HEK293 (cell line): ENCODE measurements around the gene ZNF593OS.

Experiments
- KLF1 ChIP-seq: fragments of 450-650 bp; formaldehyde crosslinking; IDR thresholded peaks from 2 replicates; pipeline ENCODE4 v1.5.1; 2016; ENCODE audit warnings: missing biosample characterization, missing genetic modification characterization
- SALL2 ChIP-seq: fragments of 450-650 bp; formaldehyde crosslinking; IDR thresholded peaks from 2 replicates; pipeline ENCODE4 v1.5.0; 2017; ENCODE audit warnings: missing biosample characterization, mild to moderate bottlenecking, missing genetic modification characterization, borderline replicate concordance
- YY1 ChIP-seq: fragments of 450-650 bp; formaldehyde crosslinking; IDR thresholded peaks from 2 replicates; pipeline ENCODE4 v1.5.1; 2018; ENCODE audit warnings: missing biosample characterization, missing genetic modification characterization
- ZNF202 ChIP-seq: fragments of 450-650 bp; formaldehyde crosslinking; IDR thresholded peaks from 2 replicates; pipeline ENCODE4 v1.5.1; 2016; ENCODE audit warnings: missing biosample characterization, missing genetic modification characterization, borderline replicate concordance
- ZNF280D ChIP-seq: fragments of 450-650 bp; formaldehyde crosslinking; IDR thresholded peaks from 2 replicates; pipeline ENCODE4 v1.5.1; 2016; ENCODE audit warnings: missing biosample characterization, missing genetic modification characterization
- ZNF837 ChIP-seq: fragments of 450-650 bp; formaldehyde crosslinking; IDR thresholded peaks from 2 replicates; pipeline ENCODE4 v1.5.1; 2016; ENCODE audit warnings: missing biosample characterization, missing genetic modification characterization
- TF ChIP-seq, protein P1 (sequence below): fragments of 450-650 bp; formaldehyde crosslinking; IDR thresholded peaks from 2 replicates; pipeline ENCODE4 v1.5.1; 2016; ENCODE audit warnings: missing biosample characterization, missing genetic modification characterization

- TF ChIP-seq, protein P1, sequence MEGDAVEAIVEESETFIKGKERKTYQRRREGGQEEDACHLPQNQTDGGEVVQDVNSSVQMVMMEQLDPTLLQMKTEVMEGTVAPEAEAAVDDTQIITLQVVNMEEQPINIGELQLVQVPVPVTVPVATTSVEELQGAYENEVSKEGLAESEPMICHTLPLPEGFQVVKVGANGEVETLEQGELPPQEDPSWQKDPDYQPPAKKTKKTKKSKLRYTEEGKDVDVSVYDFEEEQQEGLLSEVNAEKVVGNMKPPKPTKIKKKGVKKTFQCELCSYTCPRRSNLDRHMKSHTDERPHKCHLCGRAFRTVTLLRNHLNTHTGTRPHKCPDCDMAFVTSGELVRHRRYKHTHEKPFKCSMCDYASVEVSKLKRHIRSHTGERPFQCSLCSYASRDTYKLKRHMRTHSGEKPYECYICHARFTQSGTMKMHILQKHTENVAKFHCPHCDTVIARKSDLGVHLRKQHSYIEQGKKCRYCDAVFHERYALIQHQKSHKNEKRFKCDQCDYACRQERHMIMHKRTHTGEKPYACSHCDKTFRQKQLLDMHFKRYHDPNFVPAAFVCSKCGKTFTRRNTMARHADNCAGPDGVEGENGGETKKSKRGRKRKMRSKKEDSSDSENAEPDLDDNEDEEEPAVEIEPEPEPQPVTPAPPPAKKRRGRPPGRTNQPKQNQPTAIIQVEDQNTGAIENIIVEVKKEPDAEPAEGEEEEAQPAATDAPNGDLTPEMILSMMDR = no peak
- TF ChIP-seq ZNF280D (tag by site-specific recombination) = no peak
- TF ChIP-seq KLF1 (tag by site-specific recombination) = no peak
- no peak for TF ChIP-seq SALL2 (tag by site-specific recombination)
- no peak for TF ChIP-seq ZNF837 (tag by site-specific recombination)
- TF ChIP-seq ZNF202 (tag by site-specific recombination) = no peak
- TF ChIP-seq YY1 (tag by site-specific recombination) = no peak
Observed at GRCh38 chr1:26158271-26158907, 13.2 kb downstream of the ZNF593OS start.
